HG03039 (cell line): ENCODE measurements around the gene BLACAT1.
"Not testable (repeated sequence)": the region's sequence is repeated elsewhere in the genome, so short reads cannot be mapped to it uniquely, and the experiment has no call there.

Source experiments
- ATAC-seq: cut with Tn5 transposase; IDR thresholded peaks from one replicate; pipeline ENCODE4 v1.9.1; 2021; ENCODE audit warnings: mild to moderate bottlenecking, moderate library complexity; ENCODE audit not compliant: unreplicated experiment

The BLACAT1 gene

DNA sequence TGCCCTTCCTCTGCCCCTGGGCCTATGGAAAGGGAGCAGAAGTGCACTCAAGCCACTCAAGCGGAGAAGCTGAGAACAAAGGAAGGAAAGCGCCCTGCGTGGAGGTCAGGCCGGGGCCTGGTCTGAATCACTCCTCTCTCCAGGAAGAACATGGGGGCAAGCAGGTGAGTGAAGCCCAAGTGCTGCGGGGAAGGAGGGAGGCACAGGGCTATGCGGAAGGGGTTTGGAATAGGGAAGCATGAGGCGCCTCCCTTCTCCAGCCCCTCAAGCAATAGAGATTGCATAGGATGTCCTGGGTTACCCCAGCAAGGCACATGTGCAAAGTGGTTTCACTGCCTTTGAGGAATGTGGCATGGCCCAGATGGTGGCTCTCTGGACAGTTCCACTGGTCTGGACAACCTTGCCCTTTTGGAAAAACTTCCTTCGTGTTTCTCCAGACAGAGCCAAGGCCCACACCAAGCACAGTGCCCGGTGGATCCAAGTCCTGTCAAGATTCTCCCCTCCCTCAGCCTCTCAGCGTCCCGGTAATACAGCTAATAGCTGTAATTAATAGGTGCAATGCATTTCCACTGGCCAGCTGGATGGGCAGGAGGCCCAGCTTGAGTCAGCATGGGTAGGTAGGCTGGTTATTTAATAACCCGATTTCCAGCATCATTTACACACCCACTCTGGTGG lies 13.7 kb downstream of the BLACAT1 start:
- ATAC-seq: no peak

DNA sequence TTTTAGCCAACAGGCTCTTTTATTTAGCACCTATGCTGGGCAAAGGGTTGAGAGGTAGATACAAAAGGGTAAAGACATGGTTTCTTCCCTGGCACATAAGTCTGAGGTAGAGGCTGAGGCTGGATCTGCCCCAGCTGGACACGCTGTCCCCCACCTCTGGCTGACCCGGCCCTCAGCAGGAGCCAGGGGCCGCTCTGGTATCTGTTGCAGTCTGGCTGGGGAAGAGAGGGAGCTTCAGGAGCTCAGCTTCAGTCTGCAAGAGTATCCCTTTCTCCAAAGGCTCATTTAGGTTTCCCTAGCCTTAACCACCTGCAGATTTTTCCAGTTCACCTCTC lies 14.2 kb downstream of the BLACAT1 start:
- no peak for ATAC-seq

DNA sequence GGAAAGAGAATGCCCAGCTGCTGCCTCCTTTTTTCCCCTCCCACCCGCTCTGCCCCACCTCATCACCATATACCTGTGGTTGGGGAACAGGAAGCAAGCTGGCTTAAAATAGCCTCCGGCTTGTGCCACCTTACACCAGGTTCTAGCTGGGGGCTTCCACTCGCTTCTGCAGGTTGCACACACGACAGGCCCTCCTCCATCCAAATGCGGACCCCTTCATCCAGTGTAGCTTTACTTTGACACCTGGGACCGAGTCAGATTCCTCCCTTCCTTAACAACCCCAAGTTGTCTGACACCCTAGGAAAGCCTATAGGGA lies 14.6 kb downstream of the BLACAT1 start:
- ATAC-seq: no peak

- peak; percentile 73 for ATAC-seq
Measured at GRCh38 chr1:205440476-205441317, 15.1 kb downstream of the BLACAT1 start.

GRCh38 chr1:205440121-205440475 lies 15.7 kb downstream of the BLACAT1 start:
- no peak for ATAC-seq

DNA sequence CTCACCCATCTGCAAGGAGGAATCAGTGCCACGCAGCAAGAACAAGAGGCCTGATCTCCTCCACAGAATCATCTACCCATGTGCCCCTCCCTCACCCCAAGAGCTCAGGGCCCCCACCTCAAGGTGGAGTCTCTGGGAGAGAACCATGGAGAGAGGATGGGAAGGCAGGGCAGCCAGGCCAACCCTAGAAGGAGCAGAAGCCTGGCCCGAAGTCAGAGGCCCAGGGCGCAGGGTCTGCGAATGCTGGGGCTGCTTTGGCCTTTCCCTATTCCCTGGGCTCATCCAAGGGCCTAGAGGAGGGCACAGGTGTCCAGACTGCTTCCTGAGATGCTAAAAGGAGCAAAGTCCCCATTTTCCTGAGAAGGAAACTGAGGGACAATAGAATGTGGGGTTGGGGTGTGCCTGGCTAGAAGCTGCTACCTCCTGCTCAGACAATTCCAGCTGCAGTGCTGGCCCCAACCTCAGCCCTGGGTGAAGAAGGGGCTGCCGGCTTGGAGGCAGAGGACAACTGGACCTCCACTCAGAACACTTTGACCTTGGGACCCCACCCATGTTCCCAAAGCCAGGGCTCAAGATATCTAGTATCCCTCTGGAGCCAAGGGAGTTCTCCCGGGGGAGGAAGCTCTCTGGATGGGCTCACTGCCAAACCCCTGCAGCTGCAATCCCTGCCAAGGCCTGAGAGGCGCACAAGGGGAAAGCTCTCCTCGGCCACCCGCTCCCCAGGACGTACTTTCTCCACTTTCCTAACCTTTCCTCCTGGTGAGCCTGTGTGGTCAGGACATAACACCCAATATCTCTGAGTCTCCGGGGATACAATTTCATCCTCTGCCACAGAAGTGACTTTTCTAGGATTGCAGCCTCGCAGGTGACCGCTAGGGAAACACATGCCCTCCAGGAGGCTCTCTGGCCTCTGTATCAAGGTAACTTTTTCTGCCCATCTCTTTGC lies 17.4 kb downstream of the BLACAT1 start:
- ATAC-seq: no peak

DNA sequence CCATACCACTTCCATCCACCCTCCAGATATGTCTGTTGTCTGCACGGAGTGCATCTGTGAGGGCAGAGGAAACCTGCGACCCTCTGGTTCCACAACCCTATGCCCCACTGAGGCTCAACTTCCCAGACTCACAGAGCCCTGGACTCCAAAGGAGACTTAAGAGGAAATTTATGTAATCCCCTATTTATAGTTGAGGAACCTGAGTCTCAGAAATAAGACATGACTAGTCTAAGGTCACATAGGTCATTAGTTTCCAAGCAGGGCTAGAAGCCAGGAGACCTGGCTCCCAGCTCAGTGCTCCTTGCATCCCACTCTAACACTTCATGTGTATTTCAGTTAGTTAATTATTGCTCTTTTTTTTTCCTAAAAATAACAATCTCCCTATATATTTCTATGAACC lies 18.3 kb downstream of the BLACAT1 start:
- ATAC-seq: no peak

- no peak for ATAC-seq
Measured at GRCh38 chr1:205436776-205437410, 19.0 kb downstream of the BLACAT1 start.

DNA sequence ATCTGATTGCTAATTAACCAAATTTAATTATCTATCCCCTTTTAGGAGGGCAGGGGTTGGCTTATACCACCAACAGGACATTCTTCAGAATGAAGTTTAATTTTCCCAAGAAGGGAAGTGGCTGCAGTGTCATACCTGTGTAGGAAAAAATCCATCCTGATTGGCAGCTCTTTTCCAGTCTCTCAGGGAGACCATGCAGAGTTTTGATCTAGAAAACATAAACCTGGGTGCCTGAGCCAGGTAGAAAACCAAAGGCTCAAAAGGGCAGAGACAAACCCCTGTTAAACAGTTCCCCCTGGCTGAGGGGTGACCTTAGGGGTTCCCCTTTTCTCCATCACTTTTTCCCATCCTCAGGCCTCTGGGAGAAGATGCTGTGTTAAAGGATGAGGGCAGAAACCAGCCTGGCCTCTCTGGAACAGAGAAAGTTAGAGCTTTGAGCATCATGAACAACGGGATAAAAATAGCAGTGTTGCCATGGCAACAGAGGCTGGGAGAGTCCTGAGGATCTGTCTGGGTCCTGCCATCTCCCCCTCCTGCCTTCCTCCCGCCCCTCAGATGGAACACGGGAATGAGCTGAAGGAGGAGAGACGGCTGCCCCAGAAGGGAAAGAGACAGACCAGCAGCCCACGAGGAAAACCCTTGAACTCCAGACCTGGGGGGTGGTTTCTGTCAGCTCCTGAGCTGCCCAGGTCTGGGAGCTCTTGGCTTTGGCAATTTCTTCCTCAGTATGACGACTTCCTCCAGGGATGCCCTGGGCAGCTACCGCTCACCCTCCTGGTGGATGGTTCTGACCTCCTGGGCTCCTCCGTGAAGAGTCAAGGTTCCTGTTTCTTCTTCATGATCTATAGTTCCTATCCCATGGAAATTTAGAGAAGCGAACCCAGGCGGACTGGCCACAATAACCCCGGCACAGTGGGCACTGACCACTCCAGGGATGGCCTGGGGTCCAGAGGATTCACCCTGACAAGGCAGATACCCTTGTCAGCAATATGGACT lies 20.0 kb downstream of the BLACAT1 start:
- no peak for ATAC-seq

DNA sequence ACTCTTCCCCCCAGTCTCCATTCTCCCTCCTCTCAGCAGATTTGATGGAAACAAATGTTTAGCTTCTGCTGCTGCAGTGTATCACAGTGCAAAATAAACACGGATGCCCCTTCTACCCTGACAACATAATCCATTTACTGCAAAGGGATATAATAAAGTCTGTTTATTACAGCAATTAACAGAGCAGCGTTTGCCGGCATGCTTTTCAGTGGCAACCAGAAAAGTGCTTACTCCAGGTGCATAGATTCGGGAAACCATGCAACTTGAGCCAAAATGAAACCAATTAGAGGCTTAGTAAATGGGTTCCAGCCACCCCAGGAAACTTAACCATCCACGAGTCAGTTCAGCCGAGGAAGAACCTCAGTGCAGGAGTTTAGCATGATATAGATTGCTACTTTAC lies 21.1 kb downstream of the BLACAT1 start:
- no peak for ATAC-seq

- ATAC-seq: not testable (repeated sequence)
Measured at GRCh38 chr1:205432692-205433091, 23.2 kb downstream of the BLACAT1 start.

- ATAC-seq: no peak
Measured at GRCh38 chr1:205432116-205432515, 23.7 kb downstream of the BLACAT1 start.

- ATAC-seq: no peak
Measured at GRCh38 chr1:205430696-205431305, 25.0 kb downstream of the BLACAT1 start.

DNA sequence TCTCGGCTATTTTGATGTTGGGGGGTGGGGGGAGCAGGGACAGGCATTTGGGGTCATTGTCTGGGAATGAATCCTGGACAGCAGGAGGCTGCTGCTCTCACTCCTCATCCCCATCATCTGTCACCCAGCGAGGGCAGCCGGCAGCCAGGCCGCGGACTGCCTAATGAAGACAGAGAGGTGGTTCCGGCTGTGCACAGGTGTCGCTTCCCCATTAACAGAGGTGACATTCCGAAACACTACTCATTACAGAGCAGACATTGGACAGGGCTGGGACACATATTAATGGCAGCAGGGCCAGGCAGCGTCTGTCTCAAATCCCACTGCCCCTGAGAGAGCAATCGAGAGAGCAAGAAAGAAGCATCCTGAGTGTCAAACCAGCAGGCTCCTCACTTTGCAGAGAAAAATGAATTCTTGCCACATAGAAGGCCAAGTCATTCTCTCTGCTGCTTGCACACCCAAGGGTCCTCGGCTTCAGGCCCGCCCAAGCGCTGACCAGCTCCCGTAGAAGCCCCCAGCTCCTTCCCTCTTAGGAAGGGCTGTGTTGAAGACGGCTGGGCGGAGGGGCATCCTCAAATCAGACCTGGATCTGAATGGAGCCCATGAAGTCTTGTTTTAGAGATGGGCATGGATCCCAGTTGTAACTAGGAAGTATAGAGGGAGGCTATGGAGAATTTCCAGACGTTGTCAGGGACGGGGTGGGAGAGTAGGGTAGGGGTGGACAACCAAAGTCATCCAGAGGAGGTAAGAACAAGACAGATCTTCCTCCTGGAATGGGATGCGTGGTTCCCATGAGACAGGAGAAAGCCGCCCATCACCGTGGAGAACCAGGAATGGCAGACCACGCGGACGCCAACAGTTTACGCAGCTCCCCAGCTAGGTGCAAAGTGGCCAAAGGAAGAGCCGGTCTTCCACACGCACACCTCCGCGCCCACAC lies 25.8 kb downstream of the BLACAT1 start:
- no peak for ATAC-seq

DNA sequence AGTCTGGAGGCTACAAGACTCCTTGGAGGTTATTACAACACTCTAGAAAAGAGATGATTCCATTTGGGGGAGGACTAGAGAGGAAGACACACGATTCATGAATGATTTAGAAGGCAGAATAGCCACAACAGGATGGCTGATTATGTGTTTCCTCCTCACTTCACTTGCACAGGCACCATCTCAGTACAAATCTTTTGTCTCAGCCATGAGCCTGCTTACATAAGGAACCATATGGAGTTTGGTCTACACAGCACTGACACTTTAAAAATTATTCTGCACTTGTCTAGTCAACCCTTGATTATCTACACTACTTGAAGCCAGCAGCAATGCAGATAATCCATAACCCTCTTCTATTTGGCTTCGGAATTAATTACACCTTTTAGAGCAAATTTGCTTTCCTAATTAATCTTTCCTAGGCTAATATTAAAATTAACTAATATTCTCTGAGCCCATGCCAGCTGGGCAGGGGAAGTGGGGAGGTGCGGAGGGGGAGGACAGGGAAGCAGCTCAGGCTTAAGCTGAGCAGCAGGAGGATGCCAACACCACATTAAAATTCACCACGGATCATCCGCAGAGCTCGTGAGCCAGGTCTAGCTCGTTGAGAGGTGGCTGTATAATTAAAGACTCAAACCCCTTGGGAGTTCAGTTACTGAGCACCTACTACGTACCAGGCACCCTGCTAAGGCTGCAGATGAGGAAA lies 30.8 kb downstream of the BLACAT1 start:
- ATAC-seq: no peak

DNA sequence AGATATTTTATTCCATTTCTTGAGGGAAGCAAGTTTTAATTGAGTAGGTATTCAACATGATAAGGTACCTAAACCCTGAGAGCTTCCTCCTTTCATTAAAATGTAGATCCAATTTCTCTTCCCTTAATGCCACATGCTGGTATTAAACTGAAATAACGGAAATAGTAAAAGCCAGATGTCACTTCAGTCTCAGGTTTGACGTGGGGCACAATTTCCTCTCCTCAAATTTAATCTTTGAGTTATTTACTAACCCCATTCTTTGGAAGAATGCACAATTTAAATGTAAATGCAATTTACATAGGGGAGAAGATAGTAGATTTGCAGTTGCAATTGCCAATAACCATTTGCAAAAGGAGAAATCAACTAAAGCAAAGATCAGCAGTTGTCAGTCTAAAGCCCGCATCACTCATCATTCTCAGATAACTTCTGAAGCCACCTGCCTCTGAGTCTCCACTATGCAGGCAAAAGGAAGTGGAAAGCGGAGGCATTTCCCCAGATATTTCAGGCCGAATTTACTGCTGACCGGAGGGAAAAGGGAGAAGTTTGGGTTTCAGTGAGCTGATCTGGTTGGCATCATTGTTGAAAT lies 31.9 kb downstream of the BLACAT1 start:
- ATAC-seq: no peak

DNA sequence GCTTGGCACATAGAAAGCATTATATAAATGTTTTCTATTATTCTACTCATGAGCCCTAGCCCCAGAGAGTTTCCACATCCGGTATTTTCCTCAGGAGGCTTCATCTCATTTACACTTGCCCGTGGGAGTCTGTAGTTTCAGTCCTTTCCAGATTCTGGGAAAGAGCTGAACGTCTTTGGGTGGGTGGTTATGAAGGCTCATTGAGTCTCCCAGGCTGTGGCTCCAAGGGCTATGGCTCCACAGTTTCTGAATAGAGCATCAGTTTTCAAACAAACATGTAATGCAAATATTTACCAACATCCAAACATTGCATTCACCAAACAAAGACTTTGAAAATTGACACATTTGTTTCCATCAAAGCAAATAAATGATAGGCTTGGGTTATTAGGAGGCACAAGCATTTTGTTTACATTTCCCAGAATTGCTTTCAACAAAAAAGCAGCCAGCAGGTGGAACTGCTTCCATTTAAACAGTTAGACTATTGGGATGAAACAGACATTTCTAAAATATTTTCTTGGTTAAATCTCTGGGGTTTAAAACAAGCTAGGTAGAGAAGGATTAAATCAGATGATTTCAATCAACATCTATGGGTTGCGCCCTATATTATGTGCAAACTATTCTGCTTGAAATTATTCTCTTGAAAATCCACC lies 32.7 kb downstream of the BLACAT1 start:
- no peak for ATAC-seq
